Neural progenitor cell (in vitro differentiated cells): Measurements from ENCODE around the gene TBX20.
"Not testable (repeated sequence)": the region's sequence is repeated elsewhere in the genome, so short reads cannot be mapped to it uniquely, and the experiment has no call there.

ENCODE experiments used
- CTCF ChIP-seq: fragments of 200-600 bp; sonication (generic); IDR thresholded peaks from 2 replicates; pipeline ENCODE4 v1.5.1; 2017; ENCODE audit warnings: antibody characterized with exemption, mild to moderate bottlenecking
- EZH2 ChIP-seq: fragments of 200-600 bp; sonication (generic); IDR thresholded peaks from 2 replicates; pipeline ENCODE4 v1.6.1; 2017; ENCODE audit warnings: antibody characterized with exemption, mild to moderate bottlenecking, moderate library complexity

- not testable (repeated sequence) for TF ChIP-seq EZH2
- TF ChIP-seq CTCF, result peak; percentile 34
These were observed 63.6 kb downstream of the TBX20 start for GRCh38 chr7:35190146-35190773.
